OCI-LY3 (cell line): ENCODE measurements around the gene SNED1.

Source experiments
- CTCF ChIP-seq: fragments of 200-600, 300-600 bp; sonication (generic); IDR thresholded peaks from 2 replicates; pipeline ENCODE4 v1.5.1; 2014; ENCODE audit warnings: antibody characterized with exemption, low read length, low read depth
- EZH2phosphoT487 ChIP-seq: fragments of 200-600 bp; shearing (Covaris generic); IDR thresholded peaks from 2 replicates; pipeline ENCODE4 v1.6.1; 2018; ENCODE audit warnings: antibody characterized with exemption, mixed run types, low read depth

GRCh38 chr2:241068942-241069810 lies 70.8 kb downstream of the SNED1 start:
- TF ChIP-seq CTCF: no peak
- TF ChIP-seq EZH2phosphoT487: no peak
